ENCODE measurements around the gene HDHD2. TPM values are rescaled to one million over a fixed set of nuclear protein-coding genes. Genes with fewer than 3 reads are reported as not detected.
A peak's percentile ranks its signal among the peaks of the same experiment; 100 is the strongest.

The HDHD2 gene
- total and polyA plus RNA-seq, 9 donors: 15.3 to 24.5 (median 20.2) TPM

DNA sequence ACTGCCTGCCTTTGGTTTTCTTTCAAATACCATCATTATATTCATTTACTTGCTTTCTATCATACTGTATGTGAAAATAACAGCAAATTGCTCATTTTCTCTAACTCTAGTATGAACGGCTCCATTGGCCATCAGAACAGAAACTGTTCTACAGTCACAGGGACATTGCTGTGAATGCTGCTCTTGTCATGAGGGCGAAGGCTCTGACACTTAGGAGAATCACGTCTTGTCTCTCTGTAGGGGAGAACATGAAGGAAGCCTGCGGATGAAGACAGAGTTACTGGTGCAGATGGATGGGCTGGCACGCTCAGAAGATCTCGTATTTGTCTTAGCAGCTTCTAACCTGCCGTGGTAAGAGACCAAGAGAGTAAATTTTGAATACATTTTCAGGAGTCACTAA, 73.2 kb downstream of the HDHD2 start:
- Histone ChIP-seq H3K9me3 (replicated peaks; ENCODE audit: control insufficient read depth, low read depth, low read length) (no peaks in the 10 kb centered on the region), H3K4me3 (ENCODE audit: low read length) (no peak overlapping the region), H3K4me1 (ENCODE audit: control insufficient read depth, insufficient read depth, low read length) (peaks cover 2% of the 10 kb centered on the region), H3K36me3 (ENCODE audit: control insufficient read depth, insufficient read depth, low read length) (no peaks in the 10 kb centered on the region), H3K27ac (ENCODE audit: low read length) (no peak overlapping the region), H3K27me3 (ENCODE audit: control insufficient read depth, insufficient read depth, low read length) (no peaks in the 10 kb centered on the region)
- 65% methylated on average over 5 of the region's 7 CpGs for WGBS (ENCODE audit: insufficient coverage)
- no peak for DNase-seq

DNA sequence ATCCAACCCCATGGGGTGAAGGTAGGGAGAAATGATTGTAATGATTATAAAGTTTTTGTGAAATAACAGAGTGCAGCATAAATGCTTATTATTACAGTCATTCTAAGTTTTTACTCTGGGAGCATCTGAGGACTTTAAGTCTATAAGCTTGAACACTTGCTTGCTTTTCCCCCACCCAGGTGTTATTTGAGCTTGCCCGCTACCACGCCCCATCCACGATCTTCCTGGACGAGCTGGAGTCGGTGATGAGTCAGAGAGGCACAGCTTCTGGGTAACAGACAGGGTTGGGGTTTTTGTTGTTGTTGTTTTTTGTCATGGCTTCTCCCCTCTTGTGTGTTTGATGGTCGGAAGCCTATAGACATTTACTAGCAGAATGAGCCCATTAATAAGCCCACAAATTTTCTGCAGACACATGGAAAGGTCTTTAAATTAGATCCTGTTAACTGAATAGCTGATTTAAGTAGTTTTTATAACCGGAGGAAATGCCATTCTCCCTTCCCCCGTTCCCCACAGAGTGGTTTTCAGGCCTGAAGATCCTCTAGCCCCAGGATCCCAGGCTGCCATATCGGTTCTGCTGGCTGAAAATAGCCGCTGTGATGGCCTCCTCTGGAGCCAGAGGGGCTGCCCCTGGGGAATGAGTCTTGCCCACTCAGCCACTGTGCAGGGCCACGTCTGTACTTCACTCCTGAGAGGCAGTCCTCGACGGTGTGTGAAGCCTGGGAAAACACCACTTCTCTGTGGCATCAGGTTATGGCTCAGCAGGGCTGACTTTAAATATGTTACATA, 75.0 kb downstream of the HDHD2 start:
- 28% methylated on average over 10 of the region's 13 CpGs for WGBS (ENCODE audit: insufficient coverage)
- no peaks in the 10 kb centered on the region for H3K27me3 ChIP-seq (ENCODE audit: control insufficient read depth, insufficient read depth, low read length)
- peaks cover 2% of the 10 kb centered on the region for H3K4me1 ChIP-seq (ENCODE audit: control insufficient read depth, insufficient read depth, low read length)
- DNase-seq: no peak
- peak overlapping the region; percentile 26 for H3K27ac ChIP-seq (ENCODE audit: low read length)
- H3K4me3 ChIP-seq (ENCODE audit: low read length): no peak overlapping the region
- no peaks in the 10 kb centered on the region for H3K36me3 ChIP-seq (ENCODE audit: control insufficient read depth, insufficient read depth, low read length)
- no peaks in the 10 kb centered on the region for H3K9me3 ChIP-seq (replicated peaks; ENCODE audit: control insufficient read depth, low read depth, low read length)

- H3K36me3 ChIP-seq (ENCODE audit: control insufficient read depth, insufficient read depth, low read length): no peaks in the 10 kb centered on the region
- 100% methylated on average over 1 of the region's 3 CpGs for WGBS (ENCODE audit: insufficient coverage)
- H3K4me1 ChIP-seq (ENCODE audit: control insufficient read depth, insufficient read depth, low read length): no peaks in the 10 kb centered on the region
- no peaks in the 10 kb centered on the region for H3K9me3 ChIP-seq (replicated peaks; ENCODE audit: control insufficient read depth, low read depth, low read length)
- H3K27me3 ChIP-seq (ENCODE audit: control insufficient read depth, insufficient read depth, low read length): no peaks in the 10 kb centered on the region
- H3K4me3 ChIP-seq (ENCODE audit: low read length): no peak overlapping the region
- no peak overlapping the region for H3K27ac ChIP-seq (ENCODE audit: low read length)
- DNase-seq: no peak
Observed at GRCh38 chr18:47067648-47068047, 82.7 kb downstream of the HDHD2 start.

DNA sequence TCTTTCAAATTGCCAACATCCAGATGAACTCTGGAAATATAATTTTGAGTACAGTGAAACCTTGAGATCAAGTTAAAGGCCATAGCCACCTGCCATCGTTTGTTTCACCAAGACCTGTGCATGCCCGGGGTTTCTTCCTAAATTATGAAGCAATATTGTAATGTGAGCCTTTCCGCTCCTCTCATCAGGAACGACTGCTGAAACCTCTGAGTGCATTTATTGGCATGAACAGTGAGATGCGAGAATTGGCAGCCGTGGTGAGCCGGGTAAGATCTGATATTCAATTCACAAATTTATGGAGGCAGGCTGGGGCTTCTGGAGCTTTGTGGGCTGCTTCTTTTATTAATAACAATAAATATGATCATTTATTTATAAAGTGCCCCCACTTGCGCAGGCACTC, 87.2 kb downstream of the HDHD2 start:
- WGBS (ENCODE audit: insufficient coverage): 70% methylated on average over 3 of the region's 8 CpGs
- DNase-seq: no peak

DNA sequence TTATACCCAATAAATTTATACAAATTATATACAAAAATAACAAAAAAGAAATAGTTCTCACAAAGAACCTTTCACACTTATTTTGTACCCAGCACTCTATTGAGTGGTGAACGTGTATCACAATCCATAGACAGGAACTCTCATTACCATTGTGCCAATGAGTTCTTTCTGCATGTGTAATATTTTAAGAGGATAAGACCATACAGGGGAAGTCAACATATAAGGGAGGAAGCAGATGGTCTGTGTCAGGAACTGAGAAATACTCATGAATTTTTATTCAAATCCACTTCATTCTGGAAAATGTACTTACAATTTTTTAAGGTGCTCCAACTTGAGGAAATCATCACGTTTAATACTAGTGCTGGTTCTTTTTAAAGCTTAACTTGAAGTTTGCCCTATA, 87.8 kb downstream of the HDHD2 start:
- WGBS (ENCODE audit: insufficient coverage): no CpG with 5 or more reads among the region's 2 CpGs
- Histone ChIP-seq H3K27ac (ENCODE audit: low read length) (no peak overlapping the region), H3K36me3 (ENCODE audit: control insufficient read depth, insufficient read depth, low read length) (no peaks in the 10 kb centered on the region), H3K4me3 (ENCODE audit: low read length) (no peak overlapping the region), H3K9me3 (replicated peaks; ENCODE audit: control insufficient read depth, low read depth, low read length) (no peaks in the 10 kb centered on the region), H3K27me3 (ENCODE audit: control insufficient read depth, insufficient read depth, low read length) (no peaks in the 10 kb centered on the region), H3K4me1 (ENCODE audit: control insufficient read depth, insufficient read depth, low read length) (no peaks in the 10 kb centered on the region)
- DNase-seq: no peak

More for the DNA sequence above, 87.2 kb downstream of the HDHD2 start:
- no peaks in the 10 kb centered on the region for H3K9me3 ChIP-seq (replicated peaks; ENCODE audit: control insufficient read depth, low read depth, low read length)
- no peak overlapping the region for H3K4me3 ChIP-seq (ENCODE audit: low read length)
- H3K27me3 ChIP-seq (ENCODE audit: control insufficient read depth, insufficient read depth, low read length): no peaks in the 10 kb centered on the region
- H3K27ac ChIP-seq (ENCODE audit: low read length): no peak overlapping the region
- H3K4me1 ChIP-seq (ENCODE audit: control insufficient read depth, insufficient read depth, low read length): no peaks in the 10 kb centered on the region
- no peaks in the 10 kb centered on the region for H3K36me3 ChIP-seq (ENCODE audit: control insufficient read depth, insufficient read depth, low read length)

Other genes starting within 250 kb of the HDHD2 start
- gene PIAS2, start 233.0 kb downstream of the HDHD2 start, total RNA-seq: 30.4 TPM
- 10 to 100 TPM; 17.2 to 25.4 (median 21.2) TPM for gene PIAS2, start 233.0 kb downstream of the HDHD2 start, polyA plus RNA-seq (ENCODE audit: insufficient read depth in 1 of 8, insufficient read length in 8 of 8, low replicate concordance in 1 of 8)
- 5.0 TPM for gene KATNAL2, start 232.9 kb downstream of the HDHD2 start, total RNA-seq
- gene KATNAL2, start 232.9 kb downstream of the HDHD2 start, polyA plus RNA-seq (ENCODE audit: insufficient read depth in 1 of 8, insufficient read length in 8 of 8, low replicate concordance in 1 of 8): 10 to 100 TPM in 1 of 8 donors, 1 to 10 TPM in 7; 4.2 to 10.7 (median 7.9) TPM
- gene ELOA2, start 114.9 kb downstream of the HDHD2 start, total RNA-seq: not detected
- gene ELOA2, start 114.9 kb downstream of the HDHD2 start, polyA plus RNA-seq (ENCODE audit: insufficient read depth in 1 of 8, insufficient read length in 8 of 8, low replicate concordance in 1 of 8): under 1 TPM in 3 of 8 donors, not detected in 5; 0.05 to 0.12 (median 0.07) TPM
- 20.0 TPM for gene IER3IP1, start 25.9 kb upstream of the HDHD2 start, total RNA-seq
- 10 to 100 TPM; 19.9 to 27.2 (median 21.5) TPM for gene IER3IP1, start 25.9 kb upstream of the HDHD2 start, polyA plus RNA-seq (ENCODE audit: insufficient read depth in 1 of 8, insufficient read length in 8 of 8, low replicate concordance in 1 of 8)
- gene SKOR2, start 101.2 kb upstream of the HDHD2 start, total RNA-seq: not detected
- under 1 TPM in 1 of 8 donors, not detected in 7; 0.03 TPM for gene SKOR2, start 101.2 kb upstream of the HDHD2 start, polyA plus RNA-seq (ENCODE audit: insufficient read depth in 1 of 8, insufficient read length in 8 of 8, low replicate concordance in 1 of 8)